NCI-H1105 (cell line): ENCODE measurements around the gene FAM168B.

ENCODE experiments used
- DNase-seq: peaks from one replicate; lab custom pipeline; 2025; lab: John Stamatoyannopoulos, UW

FAM168B gene

DNA sequence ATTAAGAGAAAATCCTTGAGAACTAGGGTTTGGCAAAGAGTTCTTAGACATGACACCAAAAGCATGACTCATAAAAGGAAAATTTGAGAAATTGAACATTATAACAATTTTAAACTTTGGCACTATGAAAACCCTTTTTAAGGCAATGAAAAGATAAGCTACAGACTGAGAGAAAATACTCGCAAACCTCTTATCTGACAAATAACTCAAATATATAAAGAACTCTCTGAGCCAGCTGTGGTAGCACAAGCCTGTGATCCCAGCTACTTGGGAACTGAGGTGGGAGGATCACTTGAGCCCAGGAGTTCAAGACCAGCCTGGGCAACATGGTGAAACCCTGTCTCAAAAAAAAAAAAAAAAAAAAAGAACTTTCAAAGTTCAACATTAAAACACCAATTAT is 70.5 kb downstream of the FAM168B start:
- no peak for DNase-seq

GRCh38 chr2:131016826-131017741 is 76.2 kb downstream of the FAM168B start:
- no peak for DNase-seq

GRCh38 chr2:131015764-131016163 is 77.5 kb downstream of the FAM168B start:
- DNase-seq = no peak

- DNase-seq = no peak
Measured at GRCh38 chr2:131014141-131014540, 79.1 kb downstream of the FAM168B start.

DNA sequence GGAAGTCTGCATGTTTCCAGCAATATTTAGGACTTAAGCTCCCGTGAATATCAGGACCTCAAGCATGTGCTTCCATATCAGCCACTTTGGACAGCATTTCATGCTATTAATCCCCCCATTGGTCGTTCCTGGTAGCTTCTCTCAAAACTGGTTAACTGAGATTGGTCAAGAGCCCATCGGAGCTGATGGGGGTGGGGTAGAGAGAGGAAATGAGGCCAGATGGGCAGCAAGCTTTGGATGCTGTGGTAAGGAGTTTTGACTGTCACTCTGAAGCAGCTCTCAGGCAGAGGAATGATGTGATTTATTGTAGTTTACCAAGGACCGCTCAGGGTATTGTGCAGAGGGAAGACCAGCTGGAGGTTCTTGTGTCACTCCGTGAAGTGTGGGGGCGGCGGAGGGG is 81.8 kb downstream of the FAM168B start:
- no peak for DNase-seq

DNA sequence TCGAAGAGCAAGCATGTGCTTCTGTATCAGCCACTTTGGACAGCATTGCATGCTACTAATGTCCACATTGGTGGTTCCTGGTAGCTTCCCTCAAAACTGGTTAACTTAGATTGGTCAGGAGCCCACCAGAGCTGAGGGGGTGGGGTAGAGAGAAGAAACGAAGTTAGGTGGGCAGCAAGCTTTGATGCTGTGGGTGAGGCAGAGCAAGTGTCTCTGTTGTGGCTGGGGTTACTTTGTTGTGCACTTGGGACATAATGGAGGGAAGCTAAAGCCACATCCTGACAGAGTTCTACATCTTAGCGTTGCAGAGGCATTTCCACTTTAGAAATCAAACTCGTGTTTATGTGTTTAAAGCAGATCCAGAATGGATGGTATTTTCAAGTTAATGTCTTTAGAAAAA is 82.7 kb downstream of the FAM168B start:
- DNase-seq = no peak

DNA sequence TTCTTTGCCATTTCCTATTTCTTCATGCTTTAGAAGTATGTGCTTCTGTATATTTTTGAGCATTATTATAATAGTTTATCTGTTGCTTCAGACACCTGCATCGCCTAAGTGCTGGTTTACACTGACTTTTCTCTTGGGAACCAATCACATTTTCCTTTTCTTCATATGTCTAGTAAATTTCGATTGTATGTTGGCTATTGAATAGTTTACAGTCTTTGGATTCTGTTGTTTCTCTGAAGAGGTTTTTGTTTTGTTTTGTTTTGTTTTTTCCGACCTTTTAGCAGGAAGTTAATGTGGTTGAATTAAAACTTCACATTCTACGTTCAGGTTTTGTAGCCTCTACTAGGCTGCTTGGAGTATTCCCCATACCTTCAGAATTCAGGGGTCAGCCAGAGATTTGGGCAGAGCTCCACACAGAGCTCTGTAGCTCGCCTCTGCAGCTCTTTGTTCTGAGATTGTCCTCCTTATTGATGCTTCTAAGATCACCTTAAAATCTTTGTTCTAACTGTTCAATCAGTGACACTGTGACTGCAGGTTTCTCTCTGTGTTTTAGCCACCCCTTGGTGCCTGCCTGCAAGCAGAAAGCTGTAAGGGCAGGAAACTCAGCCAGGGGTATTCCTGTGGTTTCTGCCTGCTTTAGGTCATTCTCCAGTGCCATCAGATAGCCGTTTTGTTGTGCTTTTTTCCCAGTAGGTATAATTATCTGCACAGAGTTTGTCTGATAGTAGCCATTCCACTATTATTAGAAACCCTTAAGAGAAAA is 83.4 kb downstream of the FAM168B start:
- DNase-seq = no peak

DNA sequence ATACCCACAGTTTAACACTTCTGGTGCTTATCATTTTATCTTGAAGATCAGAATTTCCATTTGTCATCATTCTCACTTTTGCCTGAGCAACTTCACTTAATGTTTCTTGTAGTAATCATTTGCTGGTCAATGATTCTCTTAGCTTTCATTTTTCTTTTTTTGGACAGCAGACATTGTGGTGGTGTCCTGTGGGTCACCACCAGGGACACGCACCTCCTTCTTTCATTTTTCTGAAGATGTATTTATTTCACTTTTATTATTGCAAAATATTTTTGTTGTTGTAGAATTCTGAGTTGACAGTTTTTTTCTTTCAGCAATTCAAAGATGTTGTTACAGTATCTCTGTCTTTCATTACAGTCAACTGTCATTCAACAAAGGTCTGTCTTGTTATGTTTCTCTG is 84.3 kb downstream of the FAM168B start:
- no peak for DNase-seq

- DNase-seq = no peak
Measured at GRCh38 chr2:131006561-131006960, 86.7 kb downstream of the FAM168B start.

DNA sequence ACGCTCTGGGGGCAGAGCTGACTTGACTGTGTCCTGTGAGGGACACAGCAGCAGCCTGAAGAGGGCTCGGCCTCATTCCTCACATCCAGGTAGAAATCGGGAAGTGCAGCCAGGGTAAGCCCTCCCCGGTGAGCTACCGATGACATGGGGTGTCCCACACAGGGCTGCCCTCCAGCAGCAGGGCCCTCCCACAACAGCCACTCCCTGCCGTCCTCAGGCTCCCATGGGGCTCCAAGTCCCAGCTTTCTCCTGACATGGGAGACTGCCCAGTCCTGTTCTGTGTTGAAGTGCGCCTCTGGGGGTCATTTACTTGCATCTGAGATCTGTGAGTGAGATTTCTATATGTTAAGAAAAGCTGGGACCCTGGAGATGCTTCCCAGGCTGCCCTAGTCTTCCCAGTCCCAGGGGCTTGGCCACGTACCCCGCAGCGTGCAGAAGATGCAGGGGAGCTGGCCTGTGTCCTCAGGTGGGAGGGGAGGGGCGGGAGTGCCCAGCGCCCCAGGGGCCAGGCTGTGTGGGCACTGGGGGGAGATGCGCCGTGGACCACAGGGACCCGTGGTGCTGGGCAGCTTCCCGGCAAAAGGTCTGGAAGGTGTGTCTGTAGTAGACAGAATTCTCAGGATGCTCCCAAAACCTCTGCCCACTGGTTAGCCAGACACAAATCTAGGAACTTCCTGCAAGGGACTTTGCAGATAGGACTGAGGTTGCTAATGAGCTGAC is 87.9 kb downstream of the FAM168B start:
- no peak for DNase-seq

DNA sequence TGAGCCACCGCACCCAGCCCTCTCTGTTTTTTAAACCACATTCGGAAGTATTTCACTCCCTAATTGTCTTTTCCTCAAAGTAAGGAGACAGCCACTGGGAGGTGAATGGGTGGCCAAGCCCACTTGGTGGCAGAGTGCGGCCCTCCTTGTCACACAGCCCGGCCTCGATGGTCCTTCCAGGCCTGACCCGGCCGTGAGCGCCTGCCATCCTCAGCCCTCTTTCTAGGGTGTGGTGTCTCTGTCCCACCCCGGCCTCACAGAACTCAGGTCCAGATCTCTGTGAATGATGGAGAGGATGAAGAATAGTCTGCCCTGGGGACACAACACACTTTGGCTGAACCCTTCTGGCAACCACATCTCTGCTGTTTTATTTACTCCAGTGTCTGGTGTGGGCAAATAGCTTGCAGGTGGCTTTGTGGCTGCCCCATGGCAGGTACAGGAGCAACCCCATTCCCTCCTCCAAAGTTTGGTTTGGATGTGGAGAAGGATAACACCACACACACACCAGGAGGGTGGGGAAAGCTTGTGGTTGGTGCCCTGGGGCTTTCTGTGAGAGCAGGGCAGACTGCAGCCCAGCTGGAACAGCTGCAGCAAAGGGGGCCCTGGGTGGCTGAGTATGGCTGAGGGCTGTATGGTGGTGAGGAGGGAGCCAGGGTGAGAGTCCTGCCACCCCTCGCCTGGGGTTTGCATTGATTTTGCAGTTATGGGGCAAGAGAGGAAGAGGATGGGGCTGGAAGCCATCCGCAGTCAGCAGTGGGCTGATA is 88.6 kb downstream of the FAM168B start:
- DNase-seq = no peak

GRCh38 chr2:130998561-130998960 is 94.7 kb downstream of the FAM168B start:
- DNase-seq = no peak
